Esophagus squamous epithelium (tissue), 5 donors: ENCODE data around the gene NCAPH2. TPM values are rescaled to one million over a fixed set of nuclear protein-coding genes. Genes with fewer than 3 reads are reported as not detected.

Source experiments
- DNase-seq: peaks from one replicate; lab custom pipeline; 2025; lab: John Stamatoyannopoulos, UW
- H3K27ac ChIP-seq, 4 donors: fragments of 200-600 bp; sonication (generic); one replicate each; pipeline ENCODE4 v1.5.1; 2016 to 2019; ENCODE audit warnings: mild to moderate bottlenecking in 1 of 4
- H3K27me3 ChIP-seq, 4 donors: fragments of 200-600 bp; sonication (generic); 1 replicate in 3 of 4; 2 replicates in 1 of 4; pipeline versions ENCODE4 v1.5.1 to v1.6.0; 2017 to 2021; ENCODE audit warnings: antibody characterized with exemption in 1 of 4
- H3K36me3 ChIP-seq, 3 donors: fragments of 200-600 bp; sonication (generic); one replicate each; pipeline ENCODE4 v1.5.1; 2016 to 2019
- H3K4me1 ChIP-seq, 3 donors: fragments of 200-600 bp; sonication (generic); one replicate each; pipeline ENCODE4 v1.5.1; 2017 to 2019
- H3K4me3 ChIP-seq, 4 donors: fragments of 200-600 bp; sonication (generic); 1 replicate in 3 of 4; 2 replicates in 1 of 4; pipeline ENCODE4 v1.5.1; 2016 to 2019; ENCODE audit warnings: mild to moderate bottlenecking in 2 of 4, moderate library complexity in 1 of 4
- H3K9me3 ChIP-seq, 3 donors: fragments of 200-600 bp; sonication (generic); one replicate each; pipeline ENCODE4 v1.5.1; 2016 to 2019
- POLR2A ChIP-seq, 4 donors: fragments of 450-650 bp; IDR thresholded peaks; one replicate each; pipeline ENCODE4 v1.6.1; 2017; ENCODE audit warnings: antibody characterized with exemption in 4 of 4, mild to moderate bottlenecking in 4 of 4, moderate library complexity in 3 of 4
- WGBS, 2 donors: methylation state at CpG; one replicate each; pipeline ENCODE4 v1.1.5; 2018; 5-methylcytosine and 5-hydroxymethylcytosine counted together
- intact Hi-C: fragments of 100-400 bp; cut with DNase I; formaldehyde crosslinking; loops from one replicate; pipeline ENCODE4 v1.15.0; 2022
- total RNA-seq, 4 donors: library from RNA; depleted of rRNA; stranded (reverse); fragments of >200 nt; gene quantifications; one replicate each; pipeline ENCODE4 v1.1.0, GENCODE V29; 2016
- TF ChIP-seq, protein P1 (sequence below), 6 experiments: fragments of 450-650 bp in 4 of 6; fragments of 200-600 bp in 2 of 6; sonication (generic) in 2 of 6; IDR thresholded peaks; one replicate each; pipeline ENCODE4 v1.5.1; 2016 to 2019; ENCODE audit warnings: antibody characterized with exemption in 6 of 6, mild to moderate bottlenecking in 4 of 6, moderate library complexity in 4 of 6
- donor health status: DM: yes; HTN: yes; CAD: no.

The NCAPH2 gene
- total RNA-seq, 4 donors from 2014 or later = 30.2 to 42.6 (median 38.5) TPM

DNA sequence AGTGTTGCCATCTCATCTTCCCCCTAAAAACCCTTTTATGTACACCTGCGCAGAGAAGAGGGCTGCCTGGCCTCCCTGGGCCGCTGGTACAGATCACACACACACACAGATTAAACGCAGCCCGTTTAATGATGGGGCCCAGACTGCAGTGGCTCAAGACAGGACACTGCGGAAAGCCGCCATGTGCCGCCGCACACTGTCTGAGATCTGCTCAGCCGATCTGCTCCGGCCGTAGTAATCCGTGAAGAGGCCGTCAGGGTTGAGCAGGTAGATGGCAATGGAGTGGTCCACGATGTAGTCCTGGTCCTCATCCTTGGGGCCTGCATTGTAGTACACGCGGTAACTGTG is 15.4 kb downstream of the NCAPH2 start:
- H3K27ac ChIP-seq = no peak overlapping the region
- H3K36me3 ChIP-seq = peaks cover 28 to 57% (median 28%) of the 10 kb centered on the region in 3 donors
- intact Hi-C loops = loop anchor here (10.0 kb wide), 1 partner anchor 91 kb away; no protein-coding TSS in a partner anchor
- no peaks in the 10 kb centered on the region for H3K27me3 ChIP-seq
- WGBS, 2 donors = 90% methylated on average over 15 of the region's 16 CpGs; no CpG with 5 or more reads in 1 of the 2 donors
- no peaks in the 10 kb centered on the region for H3K9me3 ChIP-seq
- H3K4me1 ChIP-seq = peaks cover 29 to 51% (median 30%) of the 10 kb centered on the region in 3 donors
- no peak for DNase-seq
- TF ChIP-seq POLR2A (IDR thresholded peaks at IDR 0.05) = no peak
- TF ChIP-seq, protein P1, sequence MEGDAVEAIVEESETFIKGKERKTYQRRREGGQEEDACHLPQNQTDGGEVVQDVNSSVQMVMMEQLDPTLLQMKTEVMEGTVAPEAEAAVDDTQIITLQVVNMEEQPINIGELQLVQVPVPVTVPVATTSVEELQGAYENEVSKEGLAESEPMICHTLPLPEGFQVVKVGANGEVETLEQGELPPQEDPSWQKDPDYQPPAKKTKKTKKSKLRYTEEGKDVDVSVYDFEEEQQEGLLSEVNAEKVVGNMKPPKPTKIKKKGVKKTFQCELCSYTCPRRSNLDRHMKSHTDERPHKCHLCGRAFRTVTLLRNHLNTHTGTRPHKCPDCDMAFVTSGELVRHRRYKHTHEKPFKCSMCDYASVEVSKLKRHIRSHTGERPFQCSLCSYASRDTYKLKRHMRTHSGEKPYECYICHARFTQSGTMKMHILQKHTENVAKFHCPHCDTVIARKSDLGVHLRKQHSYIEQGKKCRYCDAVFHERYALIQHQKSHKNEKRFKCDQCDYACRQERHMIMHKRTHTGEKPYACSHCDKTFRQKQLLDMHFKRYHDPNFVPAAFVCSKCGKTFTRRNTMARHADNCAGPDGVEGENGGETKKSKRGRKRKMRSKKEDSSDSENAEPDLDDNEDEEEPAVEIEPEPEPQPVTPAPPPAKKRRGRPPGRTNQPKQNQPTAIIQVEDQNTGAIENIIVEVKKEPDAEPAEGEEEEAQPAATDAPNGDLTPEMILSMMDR (IDR thresholded peaks at IDR 0.05) = no peak
- no peak overlapping the region for H3K4me3 ChIP-seq

DNA sequence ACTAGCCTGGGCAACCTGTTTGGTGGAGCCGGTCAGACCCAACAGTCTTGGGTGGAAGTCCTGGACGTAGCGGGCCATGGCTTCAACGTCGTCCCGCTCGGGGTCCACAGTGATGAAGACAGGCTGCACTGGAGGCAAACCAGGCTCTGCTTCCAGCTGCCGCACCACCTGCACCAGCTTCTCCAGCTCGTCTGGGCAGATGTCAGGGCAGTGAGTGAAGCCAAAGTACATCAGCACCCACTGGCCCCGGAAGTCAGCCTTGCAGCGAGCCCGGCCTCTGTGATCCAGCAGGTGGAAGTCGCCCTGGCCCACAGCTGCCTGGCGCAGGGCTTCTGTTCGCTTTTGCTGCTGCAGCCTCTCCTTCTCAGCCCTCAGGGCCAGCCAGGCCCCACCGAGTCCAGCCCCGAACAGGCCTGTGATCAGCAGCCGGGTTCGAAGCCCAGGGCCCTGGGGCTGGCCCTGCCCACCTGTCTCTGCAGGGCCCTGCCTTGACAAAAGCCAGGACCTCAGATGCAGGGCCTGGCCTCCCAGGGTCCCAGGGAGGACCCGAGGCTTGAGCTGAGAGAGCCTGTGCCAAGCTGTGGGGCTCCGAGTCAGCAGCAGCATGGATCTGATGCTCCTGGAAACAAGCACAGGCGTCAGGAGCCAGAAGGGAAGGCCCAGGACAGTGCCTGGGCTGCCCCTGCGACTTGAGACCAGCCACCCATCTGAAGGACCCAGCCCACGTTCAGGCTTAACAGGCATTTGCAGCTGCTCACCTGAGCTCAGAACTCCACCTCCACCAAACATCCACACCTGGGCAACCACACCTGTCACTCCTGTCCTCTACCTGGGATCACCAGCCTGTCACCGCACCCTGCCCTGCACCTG is 16.0 kb downstream of the NCAPH2 start:
- Histone ChIP-seq H3K4me3 (peak overlapping the region; percentile 55 to 84 (median 67)), H3K27me3 (no peaks in the 10 kb centered on the region), H3K36me3 (peaks cover 25 to 51% (median 28%) of the 10 kb centered on the region in 3 donors), H3K4me1 (peaks cover 32 to 57% (median 37%) of the 10 kb centered on the region in 3 donors), H3K9me3 (no peaks in the 10 kb centered on the region), H3K27ac (peak overlapping the region; percentile 90 to 99 (median 95))
- intact Hi-C loops = loop anchor here (10.0 kb wide), 1 partner anchor 91 kb away; no protein-coding TSS in a partner anchor
- 71 to 73% methylated on average over 8 to 9 of the region's 25 CpGs for WGBS, 2 donors
- DNase-seq = no peak
- TF ChIP-seq, protein P1 (IDR thresholded peaks at IDR 0.05) = no peak
- no peak for TF ChIP-seq POLR2A (IDR thresholded peaks at IDR 0.05)

DNA sequence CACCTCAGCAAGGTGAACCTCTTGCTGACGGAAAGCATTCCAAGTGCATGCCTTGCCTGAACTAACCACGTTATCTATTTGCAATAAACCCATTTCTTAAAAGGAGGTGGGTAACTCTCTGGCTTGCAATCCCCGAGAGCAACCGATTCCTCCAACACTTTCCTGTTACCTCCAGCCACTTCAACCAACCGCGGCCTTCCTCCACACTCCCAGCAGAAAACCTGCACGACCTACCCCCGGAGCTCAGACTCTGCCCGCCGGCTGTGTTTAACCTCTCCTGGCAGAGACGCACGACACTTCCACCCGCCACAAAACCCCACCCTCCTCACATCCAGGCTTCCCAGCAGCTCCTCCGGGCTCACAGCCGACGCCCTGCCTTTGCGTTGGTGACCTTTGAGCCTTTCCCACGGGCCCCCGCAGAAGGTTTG is 16.7 kb downstream of the NCAPH2 start:
- TF ChIP-seq, protein P1 (IDR thresholded peaks at IDR 0.05) = no peak
- no peak for TF ChIP-seq POLR2A (IDR thresholded peaks at IDR 0.05)
- H3K9me3 ChIP-seq = no peaks in the 10 kb centered on the region
- peaks cover 0 to 1% (median 0%) of the 10 kb centered on the region in 4 donors for H3K27me3 ChIP-seq
- peak overlapping the region; percentile 55 to 84 (median 67) for H3K4me3 ChIP-seq
- H3K36me3 ChIP-seq = peaks cover 25 to 44% (median 28%) of the 10 kb centered on the region in 3 donors
- WGBS, 2 donors = 3 to 10% methylated on average over 12 to 17 of the region's 19 CpGs
- intact Hi-C loops = loop anchor here (10.0 kb wide), 1 partner anchor 90 kb away; no protein-coding TSS in a partner anchor
- H3K4me1 ChIP-seq = peaks cover 39 to 64% (median 42%) of the 10 kb centered on the region in 3 donors
- no peak for DNase-seq
- H3K27ac ChIP-seq = peak overlapping the region; percentile 90 to 99 (median 95)

DNA sequence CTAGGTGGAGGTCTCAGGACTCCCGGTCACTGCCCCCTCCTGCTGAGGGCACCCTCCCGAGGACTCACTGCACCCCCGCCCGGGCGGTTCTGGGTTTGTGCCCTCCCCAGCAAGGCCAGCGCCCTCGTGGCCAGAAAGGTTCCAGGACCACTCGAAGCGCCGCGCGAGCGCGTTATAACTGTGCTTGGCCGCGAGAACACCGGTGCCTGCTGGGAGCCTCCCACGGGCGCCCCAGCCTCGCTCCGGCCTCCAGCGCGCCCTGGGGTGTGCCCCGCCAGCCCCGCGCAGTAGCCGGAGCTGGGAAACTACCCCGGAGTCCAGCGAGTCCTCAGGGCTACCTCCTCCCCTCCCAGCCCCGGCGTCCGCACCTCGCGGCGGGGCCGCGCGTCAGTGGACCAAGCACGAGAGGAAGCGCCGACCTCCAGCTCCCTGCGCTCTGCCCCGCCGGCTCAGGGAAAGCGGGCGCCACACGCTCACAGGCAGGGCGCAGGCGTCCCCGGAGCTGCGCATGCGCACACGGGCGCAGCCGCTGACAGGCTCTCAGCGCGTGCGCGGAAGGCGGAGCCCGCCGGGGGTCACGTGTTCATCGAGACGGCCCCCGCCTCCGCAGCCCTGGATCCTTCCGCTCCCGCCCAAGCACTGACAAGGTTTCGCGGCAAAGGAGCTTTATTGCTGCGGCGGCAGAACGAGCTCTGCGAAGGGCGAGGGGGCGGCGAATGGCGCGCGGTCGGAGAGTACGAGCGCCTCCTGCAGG is 17.3 kb downstream of the NCAPH2 start, which contains the start of gene SCO2:
Gene SCO2, minus strand, starts transcription at position 495 of the 754 bp plus-strand sequence. CDS start 1,187 bp downstream, outside the sequence.
- peaks cover 0 to 7% (median 0%) of the 10 kb centered on the region in 4 donors for H3K27me3 ChIP-seq
- H3K4me1 ChIP-seq = peaks cover 42 to 69% (median 43%) of the 10 kb centered on the region in 3 donors
- peak within 1 kb of the TSS; percentile 55 to 84 (median 67) for H3K4me3 ChIP-seq
- H3K27ac ChIP-seq = peak within 1 kb of the TSS; percentile 90 to 99 (median 95)
- DNase-seq = peak; percentile 85
- WGBS, 2 donors = no CpG with 5 or more reads among the region's 84 CpGs
- intact Hi-C loops = loop anchor here (10.0 kb wide), 1 partner anchor 90 kb away; no protein-coding TSS in a partner anchor
- no peaks in the 10 kb centered on the region for H3K9me3 ChIP-seq
- peaks cover 25 to 38% (median 28%) of the 10 kb centered on the region in 3 donors for H3K36me3 ChIP-seq
- TF ChIP-seq, protein P1 (IDR thresholded peaks at IDR 0.05) = peak in 4 of 6 experiments; percentile 27 to 66 (median 54)
- peak in 3 of 4 donors; percentile 80 to 89 (median 80) for TF ChIP-seq POLR2A (IDR thresholded peaks at IDR 0.05)
